Measurements from ENCODE around the gene ZNF132.

Gene ZNF132

GRCh38 chr19:58401840-58402421, 38.0 kb downstream of the ZNF132 start:
- Histone ChIP-seq H2BK120ac (ENCODE audit: low read depth, low read length) (no peak overlapping the region), H3K27ac (ENCODE audit: low read length, poor library complexity, severe bottlenecking) (no peak overlapping the region), H3K4me1 (ENCODE audit: control insufficient read depth, insufficient read depth, low read depth, low read length) (peaks cover 12% of the 10 kb centered on the region), H2BK5ac (ENCODE audit: low read depth, low read length, poor library complexity, severe bottlenecking) (no peak overlapping the region), H3K9me3 (ENCODE audit: control insufficient read depth, low read length) (no peaks in the 10 kb centered on the region), H2AFZ (ENCODE audit: low read depth, low read length) (no peak overlapping the region), H4K91ac (ENCODE audit: low read length) (peak overlapping the region; percentile 66), H3K4ac (ENCODE audit: low read depth in 1 of 2, low read length in 2 of 2) (peak overlapping the region in 1 of 2 experiments; percentile 24), H3K18ac (ENCODE audit: low read depth in 1 of 2, low read length in 2 of 2) (peak overlapping the region in 1 of 2 experiments; percentile 18), H2BK12ac (ENCODE audit: low read length in 2 of 2) (peak overlapping the region in 1 of 2 experiments; percentile 51), H2AK5ac (ENCODE audit: low read length, severe bottlenecking) (no peak overlapping the region), H3K36me3 (ENCODE audit: control insufficient read depth in 1 of 2, insufficient read depth in 2 of 2, low read depth in 1 of 2, low read length in 2 of 2) (peaks cover 0 to 9% of the 10 kb centered on the region in 2 experiments), H4K8ac (ENCODE audit: low read length) (no peak overlapping the region), H3K9ac (ENCODE audit: low read length) (peak overlapping the region; percentile 90), H3K79me1 (replicated peaks; ENCODE audit: low read length, poor library complexity, severe bottlenecking) (peaks cover 10% of the 10 kb centered on the region), H3K4me3 (ENCODE audit: insufficient read depth in 1 of 2, low read depth in 1 of 2, low read length in 2 of 2) (peak overlapping the region in 1 of 2 experiments; percentile 91), H2BK15ac (ENCODE audit: low read depth, poor library complexity, severe bottlenecking) (no peak overlapping the region), H3K27me3 (ENCODE audit: control insufficient read depth in 1 of 2, insufficient read depth in 1 of 2, low read length in 2 of 2) (peaks cover 0 to 7% of the 10 kb centered on the region in 2 experiments), H3K23ac (ENCODE audit: low read length in 2 of 2) (peak overlapping the region in 1 of 2 experiments; percentile 88), H3K14ac (ENCODE audit: low read length in 2 of 2) (no peak overlapping the region), H3K4me2 (ENCODE audit: low read length, poor library complexity, severe bottlenecking) (peak overlapping the region; percentile 64)
- 74% methylated on average over 17 of the region's 23 CpGs for WGBS
- no peak for DNase-seq

GRCh38 chr19:58400916-58401839, 38.8 kb downstream of the ZNF132 start:
- H3K9me3 ChIP-seq (ENCODE audit: control insufficient read depth, low read length), result no peaks in the 10 kb centered on the region
- no peak overlapping the region for H2AK5ac ChIP-seq (ENCODE audit: low read length, severe bottlenecking)
- 5% methylated on average over 64 of the region's 80 CpGs for WGBS
- no peak overlapping the region for H2BK120ac ChIP-seq (ENCODE audit: low read depth, low read length)
- H2BK5ac ChIP-seq (ENCODE audit: low read depth, low read length, poor library complexity, severe bottlenecking), result no peak overlapping the region
- H3K79me1 ChIP-seq (replicated peaks; ENCODE audit: low read length, poor library complexity, severe bottlenecking), result peaks cover 4% of the 10 kb centered on the region
- H3K4me3 ChIP-seq (ENCODE audit: insufficient read depth in 1 of 2, low read depth in 1 of 2, low read length in 2 of 2), result peak overlapping the region; percentile 65 to 91
- H3K27ac ChIP-seq (ENCODE audit: low read length, poor library complexity, severe bottlenecking), result no peak overlapping the region
- H3K27me3 ChIP-seq (ENCODE audit: control insufficient read depth in 1 of 2, insufficient read depth in 1 of 2, low read length in 2 of 2), result peaks cover 0 to 8% of the 10 kb centered on the region in 2 experiments
- peak overlapping the region; percentile 90 for H3K9ac ChIP-seq (ENCODE audit: low read length)
- H2BK12ac ChIP-seq (ENCODE audit: low read length in 2 of 2), result peak overlapping the region in 1 of 2 experiments; percentile 78
- peak overlapping the region; percentile 58 for H4K91ac ChIP-seq (ENCODE audit: low read length)
- peak overlapping the region; percentile 65 for H3K4me2 ChIP-seq (ENCODE audit: low read length, poor library complexity, severe bottlenecking)
- H3K4me1 ChIP-seq (ENCODE audit: control insufficient read depth, insufficient read depth, low read depth, low read length), result peaks cover 14% of the 10 kb centered on the region
- DNase-seq, result peak; percentile 99
- H3K4ac ChIP-seq (ENCODE audit: low read depth in 1 of 2, low read length in 2 of 2), result peak overlapping the region in 1 of 2 experiments; percentile 83
- peak overlapping the region; percentile 20 for H4K8ac ChIP-seq (ENCODE audit: low read length)
- peak overlapping the region; percentile 16 for H2AFZ ChIP-seq (ENCODE audit: low read depth, low read length)
- peak overlapping the region in 1 of 2 experiments; percentile 78 for H3K14ac ChIP-seq (ENCODE audit: low read length in 2 of 2)
- H3K36me3 ChIP-seq (ENCODE audit: control insufficient read depth in 1 of 2, insufficient read depth in 2 of 2, low read depth in 1 of 2, low read length in 2 of 2), result peaks cover 0 to 15% of the 10 kb centered on the region in 2 experiments
- no peak overlapping the region for H3K23ac ChIP-seq (ENCODE audit: low read length in 2 of 2)
- peak overlapping the region; percentile 38 to 70 for H3K18ac ChIP-seq (ENCODE audit: low read depth in 1 of 2, low read length in 2 of 2)
- H2BK15ac ChIP-seq (ENCODE audit: low read depth, poor library complexity, severe bottlenecking), result peak overlapping the region; percentile 65

GRCh38 chr19:58400316-58400915, 39.5 kb downstream of the ZNF132 start:
- Histone ChIP-seq H2BK15ac (ENCODE audit: low read depth, poor library complexity, severe bottlenecking) (no peak overlapping the region), H4K91ac (ENCODE audit: low read length) (peak overlapping the region; percentile 58), H3K9me3 (ENCODE audit: control insufficient read depth, low read length) (no peaks in the 10 kb centered on the region), H4K8ac (ENCODE audit: low read length) (peak overlapping the region; percentile 20), H3K27ac (ENCODE audit: low read length, poor library complexity, severe bottlenecking) (no peak overlapping the region), H2BK120ac (ENCODE audit: low read depth, low read length) (no peak overlapping the region), H2BK12ac (ENCODE audit: low read length in 2 of 2) (peak overlapping the region in 1 of 2 experiments; percentile 78), H3K36me3 (ENCODE audit: control insufficient read depth in 1 of 2, insufficient read depth in 2 of 2, low read depth in 1 of 2, low read length in 2 of 2) (peaks cover under 1 to 23% of the 10 kb centered on the region in 2 experiments), H3K4me3 (ENCODE audit: insufficient read depth in 1 of 2, low read depth in 1 of 2, low read length in 2 of 2) (peak overlapping the region; percentile 39 to 91), H3K9ac (ENCODE audit: low read length) (peak overlapping the region; percentile 86), H2AFZ (ENCODE audit: low read depth, low read length) (no peak overlapping the region), H3K23ac (ENCODE audit: low read length in 2 of 2) (no peak overlapping the region), H3K4me1 (ENCODE audit: control insufficient read depth, insufficient read depth, low read depth, low read length) (peaks cover 19% of the 10 kb centered on the region), H3K14ac (ENCODE audit: low read length in 2 of 2) (peak overlapping the region in 1 of 2 experiments; percentile 78), H3K4ac (ENCODE audit: low read depth in 1 of 2, low read length in 2 of 2) (peak overlapping the region in 1 of 2 experiments; percentile 83), H2AK5ac (ENCODE audit: low read length, severe bottlenecking) (peak overlapping the region; percentile 33), H2BK5ac (ENCODE audit: low read depth, low read length, poor library complexity, severe bottlenecking) (no peak overlapping the region), H3K18ac (ENCODE audit: low read depth in 1 of 2, low read length in 2 of 2) (peak overlapping the region; percentile 38 to 70), H3K27me3 (ENCODE audit: control insufficient read depth in 1 of 2, insufficient read depth in 1 of 2, low read length in 2 of 2) (peaks cover 0 to 8% of the 10 kb centered on the region in 2 experiments), H3K4me2 (ENCODE audit: low read length, poor library complexity, severe bottlenecking) (peak overlapping the region; percentile 65), H3K79me1 (replicated peaks; ENCODE audit: low read length, poor library complexity, severe bottlenecking) (peaks cover 4% of the 10 kb centered on the region)
- WGBS, result 85% methylated on average over 18 of the region's 18 CpGs
- no peak for DNase-seq

All from mesenchymal stem cell (in vitro differentiated cells and primary cell).